PC-9 (cell line): Measurements from ENCODE around the gene SPDYE1.
"Not testable (repeated sequence)": the region's sequence is repeated elsewhere in the genome, so short reads cannot be mapped to it uniquely, and the experiment has no call there.

Experiments used
- EZH2 ChIP-seq: fragments of 200-600 bp; sonication (generic); IDR thresholded peaks from 2 replicates; pipeline ENCODE4 v1.8.0; 2017; ENCODE audit warnings: antibody characterized with exemption, low read depth
- TF ChIP-seq, protein P1 (sequence below): fragments of 200-600 bp; sonication (generic); conservative IDR thresholded peaks from 2 replicates; pipeline ENCODE4 v1.6.1; 2017; ENCODE audit warnings: mixed run types, antibody characterized with exemption, mild to moderate bottlenecking, moderate library complexity

DNA sequence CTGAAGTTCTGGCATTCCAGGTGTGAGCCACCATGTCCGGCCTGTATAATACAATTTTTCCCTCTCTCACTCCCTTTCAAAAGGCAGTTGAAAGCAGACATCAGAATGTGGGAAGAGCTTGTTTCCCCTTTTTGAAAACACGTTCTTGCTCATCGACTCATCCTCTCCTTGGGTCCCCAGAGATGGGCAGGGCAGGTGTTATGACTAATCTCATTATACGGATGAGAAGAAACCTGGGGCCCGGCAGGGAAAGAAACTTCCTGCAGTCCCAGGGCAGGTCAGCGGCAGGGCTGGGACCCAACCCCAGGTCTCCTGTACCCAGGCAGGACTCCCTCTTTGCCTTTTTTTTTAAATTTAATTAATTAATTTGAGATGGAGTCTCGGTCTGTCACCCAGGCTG is 4.8 kb upstream of the SPDYE1 start:
- TF ChIP-seq, protein P1, sequence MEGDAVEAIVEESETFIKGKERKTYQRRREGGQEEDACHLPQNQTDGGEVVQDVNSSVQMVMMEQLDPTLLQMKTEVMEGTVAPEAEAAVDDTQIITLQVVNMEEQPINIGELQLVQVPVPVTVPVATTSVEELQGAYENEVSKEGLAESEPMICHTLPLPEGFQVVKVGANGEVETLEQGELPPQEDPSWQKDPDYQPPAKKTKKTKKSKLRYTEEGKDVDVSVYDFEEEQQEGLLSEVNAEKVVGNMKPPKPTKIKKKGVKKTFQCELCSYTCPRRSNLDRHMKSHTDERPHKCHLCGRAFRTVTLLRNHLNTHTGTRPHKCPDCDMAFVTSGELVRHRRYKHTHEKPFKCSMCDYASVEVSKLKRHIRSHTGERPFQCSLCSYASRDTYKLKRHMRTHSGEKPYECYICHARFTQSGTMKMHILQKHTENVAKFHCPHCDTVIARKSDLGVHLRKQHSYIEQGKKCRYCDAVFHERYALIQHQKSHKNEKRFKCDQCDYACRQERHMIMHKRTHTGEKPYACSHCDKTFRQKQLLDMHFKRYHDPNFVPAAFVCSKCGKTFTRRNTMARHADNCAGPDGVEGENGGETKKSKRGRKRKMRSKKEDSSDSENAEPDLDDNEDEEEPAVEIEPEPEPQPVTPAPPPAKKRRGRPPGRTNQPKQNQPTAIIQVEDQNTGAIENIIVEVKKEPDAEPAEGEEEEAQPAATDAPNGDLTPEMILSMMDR, result not testable (repeated sequence)
- TF ChIP-seq EZH2, result not testable (repeated sequence)
